GM18519 (cell line): ENCODE data around the gene MUC6.

ENCODE experiments used
- ATAC-seq: cut with Tn5 transposase; IDR thresholded peaks from one replicate; pipeline ENCODE4 v1.9.1; 2021; ENCODE audit warnings: mild to moderate bottlenecking, moderate library complexity; ENCODE audit not compliant: unreplicated experiment, low FRiP score

The MUC6 gene

GRCh38 chr11:1012740-1013630 lies 23.5 kb downstream of the MUC6 start:
- no peak for ATAC-seq

- ATAC-seq = no peak
Measured at GRCh38 chr11:1012291-1012690, 24.2 kb downstream of the MUC6 start.

- ATAC-seq = no peak
Measured at GRCh38 chr11:1011320-1011698, 25.2 kb downstream of the MUC6 start.

GRCh38 chr11:1010551-1011319 lies 25.8 kb downstream of the MUC6 start:
- no peak for ATAC-seq

GRCh38 chr11:1009991-1010390 lies 26.5 kb downstream of the MUC6 start:
- no peak for ATAC-seq

- ATAC-seq = no peak
Measured at GRCh38 chr11:1009371-1009770, 27.1 kb downstream of the MUC6 start.

- ATAC-seq = no peak
Measured at GRCh38 chr11:1008803-1009145, 27.7 kb downstream of the MUC6 start.

GRCh38 chr11:1008001-1008802 lies 28.3 kb downstream of the MUC6 start:
- ATAC-seq = no peak

- ATAC-seq = no peak
Measured at GRCh38 chr11:1007279-1007678, 29.2 kb downstream of the MUC6 start.

- ATAC-seq = no peak
Measured at GRCh38 chr11:1006762-1007161, 29.8 kb downstream of the MUC6 start.

GRCh38 chr11:1005928-1006327 lies 30.6 kb downstream of the MUC6 start:
- no peak for ATAC-seq

GRCh38 chr11:1003159-1003558 lies 33.4 kb downstream of the MUC6 start:
- ATAC-seq = no peak

- ATAC-seq = no peak
Measured at GRCh38 chr11:1002406-1002984, 34.0 kb downstream of the MUC6 start.

GRCh38 chr11:1001617-1002405 lies 34.7 kb downstream of the MUC6 start:
- ATAC-seq = no peak

- no peak for ATAC-seq
Measured at GRCh38 chr11:1000357-1001278, 35.9 kb downstream of the MUC6 start.

GRCh38 chr11:999009-999408 lies 37.5 kb downstream of the MUC6 start:
- no peak for ATAC-seq

- no peak for ATAC-seq
Measured at GRCh38 chr11:997907-998306, 38.6 kb downstream of the MUC6 start.

GRCh38 chr11:996681-997080 lies 39.8 kb downstream of the MUC6 start:
- ATAC-seq = no peak
